Vagina (tissue), 2 donors: ENCODE measurements around the gene XRCC5. TPM values are rescaled to one million over a fixed set of nuclear protein-coding genes. Genes with fewer than 3 reads are reported as not detected.

Experiments used
- DNase-seq, 2 donors: peaks; one replicate each; pipeline ENCODE4 v3.0.0-alpha.2; 2017; ENCODE audit errors: extremely low spot score in 2 of 2
- H3K27ac ChIP-seq: fragments of 200-600 bp; sonication (generic); one replicate; pipeline ENCODE4 v1.5.1; 2019
- H3K27me3 ChIP-seq: fragments of 200-600 bp; sonication (generic); one replicate; pipeline ENCODE4 v1.5.1; 2019
- H3K36me3 ChIP-seq, 2 donors: fragments of 200-600 bp; sonication (generic); one replicate each; pipeline ENCODE4 v1.5.1; 2017 to 2019
- H3K4me1 ChIP-seq: fragments of 200-600 bp; sonication (generic); one replicate; pipeline ENCODE4 v1.5.1; 2019
- H3K4me3 ChIP-seq, 2 donors: fragments of 200-600 bp; sonication (generic); 1 replicate in 1 of 2; 2 replicates in 1 of 2; pipeline ENCODE4 v1.5.1; 2016 to 2019
- H3K9me3 ChIP-seq: fragments of 200-600 bp; sonication (generic); one replicate; pipeline ENCODE4 v1.5.1; 2019
- POLR2A ChIP-seq, 2 donors: fragments of 450-650 bp; IDR thresholded peaks; one replicate each; pipeline ENCODE4 v1.6.1; 2017; ENCODE audit warnings: antibody characterized with exemption in 2 of 2, mild to moderate bottlenecking in 2 of 2, moderate library complexity in 2 of 2
- POLR2AphosphoS5 ChIP-seq, 2 donors: sonication (generic); formaldehyde crosslinking; IDR thresholded peaks; one replicate each; pipeline ENCODE4 v1.9.0; 2017; ENCODE audit warnings: antibody characterized with exemption in 2 of 2, mild to moderate bottlenecking in 2 of 2, low read depth in 1 of 2; ENCODE audit not compliant: insufficient read depth in 1 of 2
- intact Hi-C: fragments of 100-400 bp; cut with DNase I; formaldehyde crosslinking; loops from one replicate; pipeline ENCODE4 v1.15.1; 2023
- total RNA-seq: library from RNA; depleted of rRNA; stranded (reverse); fragments of >200 nt; gene quantifications from one replicate; pipeline ENCODE4 v1.2.3, GENCODE V29; 2016
- TF ChIP-seq, protein P1 (sequence below), 3 experiments: fragments of 450-650 bp in 2 of 3; fragments of 200-600 bp in 1 of 3; sonication (generic) in 1 of 3; IDR thresholded peaks; one replicate each; pipeline ENCODE4 v1.5.1; 2017 to 2019; ENCODE audit warnings: antibody characterized with exemption in 3 of 3, mild to moderate bottlenecking in 2 of 3, moderate library complexity in 2 of 3

The XRCC5 gene
- total RNA-seq, 1 donor from 2014 or later = 118 TPM

GRCh38 chr2:216084547-216084946, 24.6 kb upstream of the XRCC5 start:
- Histone ChIP-seq H3K4me1 (no peaks in the 10 kb centered on the region), H3K9me3 (no peaks in the 10 kb centered on the region), H3K27me3 (no peaks in the 10 kb centered on the region), H3K36me3 (no peaks in the 10 kb centered on the region), H3K4me3 (no peak overlapping the region), H3K27ac (no peak overlapping the region)
- no peak for DNase-seq
- TF ChIP-seq, protein P1, sequence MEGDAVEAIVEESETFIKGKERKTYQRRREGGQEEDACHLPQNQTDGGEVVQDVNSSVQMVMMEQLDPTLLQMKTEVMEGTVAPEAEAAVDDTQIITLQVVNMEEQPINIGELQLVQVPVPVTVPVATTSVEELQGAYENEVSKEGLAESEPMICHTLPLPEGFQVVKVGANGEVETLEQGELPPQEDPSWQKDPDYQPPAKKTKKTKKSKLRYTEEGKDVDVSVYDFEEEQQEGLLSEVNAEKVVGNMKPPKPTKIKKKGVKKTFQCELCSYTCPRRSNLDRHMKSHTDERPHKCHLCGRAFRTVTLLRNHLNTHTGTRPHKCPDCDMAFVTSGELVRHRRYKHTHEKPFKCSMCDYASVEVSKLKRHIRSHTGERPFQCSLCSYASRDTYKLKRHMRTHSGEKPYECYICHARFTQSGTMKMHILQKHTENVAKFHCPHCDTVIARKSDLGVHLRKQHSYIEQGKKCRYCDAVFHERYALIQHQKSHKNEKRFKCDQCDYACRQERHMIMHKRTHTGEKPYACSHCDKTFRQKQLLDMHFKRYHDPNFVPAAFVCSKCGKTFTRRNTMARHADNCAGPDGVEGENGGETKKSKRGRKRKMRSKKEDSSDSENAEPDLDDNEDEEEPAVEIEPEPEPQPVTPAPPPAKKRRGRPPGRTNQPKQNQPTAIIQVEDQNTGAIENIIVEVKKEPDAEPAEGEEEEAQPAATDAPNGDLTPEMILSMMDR (IDR thresholded peaks at IDR 0.05) = no peak
- intact Hi-C loops = no loop called here

DNA sequence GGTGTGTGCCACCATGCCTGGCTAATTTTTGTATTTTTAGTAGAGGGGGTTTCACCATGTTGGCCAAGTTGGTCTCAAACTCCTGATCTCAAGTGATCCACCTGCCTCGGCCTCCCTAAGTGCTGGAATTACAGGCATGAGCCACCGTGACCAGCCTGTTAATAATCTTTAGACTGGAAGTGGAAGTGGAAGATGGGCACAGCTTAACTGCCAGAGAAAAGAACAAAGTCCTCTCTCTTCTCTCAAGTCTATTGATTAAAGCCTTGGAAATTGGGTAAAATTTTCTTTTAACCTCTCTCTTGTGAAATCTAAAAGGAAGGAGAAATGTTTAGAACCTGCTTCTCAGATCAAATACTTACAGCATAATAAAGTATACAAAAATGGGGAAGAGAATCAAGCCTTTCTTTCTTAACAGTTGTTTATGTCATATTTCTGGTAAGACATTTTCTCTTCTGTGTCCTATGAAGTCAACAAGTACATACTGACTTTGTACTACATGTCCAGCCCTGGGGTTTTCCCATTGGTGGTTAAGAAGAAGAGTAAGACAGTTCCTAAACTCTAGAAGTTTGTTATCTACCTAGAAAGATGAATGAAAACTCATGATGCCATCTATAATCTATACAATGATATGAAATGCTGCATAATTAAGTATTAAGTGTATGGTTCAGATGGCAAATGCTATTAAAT, 22.8 kb upstream of the XRCC5 start:
- H3K4me3 ChIP-seq = no peak overlapping the region
- intact Hi-C loops = no loop called here
- H3K36me3 ChIP-seq = no peaks in the 10 kb centered on the region
- TF ChIP-seq POLR2AphosphoS5 (IDR thresholded peaks at IDR 0.05; ENCODE audit: insufficient read depth in 1 of 2, low read depth in 1 of 2) (no peak), POLR2A (IDR thresholded peaks at IDR 0.05) (no peak)
- TF ChIP-seq, protein P1 (IDR thresholded peaks at IDR 0.05) = no peak
- no peaks in the 10 kb centered on the region for H3K9me3 ChIP-seq
- H3K4me1 ChIP-seq = no peaks in the 10 kb centered on the region
- no peaks in the 10 kb centered on the region for H3K27me3 ChIP-seq
- no peak overlapping the region for H3K27ac ChIP-seq
- no peak for DNase-seq

GRCh38 chr2:216090369-216090786, 18.8 kb upstream of the XRCC5 start:
- intact Hi-C loops = no loop called here
- Histone ChIP-seq H3K36me3 (no peaks in the 10 kb centered on the region), H3K4me1 (no peaks in the 10 kb centered on the region), H3K4me3 (no peak overlapping the region), H3K27ac (no peak overlapping the region), H3K9me3 (no peaks in the 10 kb centered on the region), H3K27me3 (no peaks in the 10 kb centered on the region)
- TF ChIP-seq, protein P1 (IDR thresholded peaks at IDR 0.05) = no peak
- no peak for TF ChIP-seq POLR2AphosphoS5 (IDR thresholded peaks at IDR 0.05; ENCODE audit: insufficient read depth in 1 of 2, low read depth in 1 of 2)
- no peak for TF ChIP-seq POLR2A (IDR thresholded peaks at IDR 0.05)
- no peak for DNase-seq

GRCh38 chr2:216092646-216093045, 16.5 kb upstream of the XRCC5 start:
- Histone ChIP-seq H3K4me1 (no peaks in the 10 kb centered on the region), H3K36me3 (no peaks in the 10 kb centered on the region), H3K4me3 (no peak overlapping the region), H3K9me3 (no peaks in the 10 kb centered on the region), H3K27me3 (no peaks in the 10 kb centered on the region), H3K27ac (no peak overlapping the region)
- no peak for DNase-seq
- intact Hi-C loops = no loop called here
- TF ChIP-seq, protein P1 (IDR thresholded peaks at IDR 0.05) = no peak
- TF ChIP-seq POLR2A (IDR thresholded peaks at IDR 0.05) (no peak), POLR2AphosphoS5 (IDR thresholded peaks at IDR 0.05; ENCODE audit: insufficient read depth in 1 of 2, low read depth in 1 of 2) (no peak)

- Histone ChIP-seq H3K4me1 (no peaks in the 10 kb centered on the region), H3K36me3 (no peaks in the 10 kb centered on the region), H3K27me3 (no peaks in the 10 kb centered on the region), H3K4me3 (no peak overlapping the region), H3K9me3 (no peaks in the 10 kb centered on the region), H3K27ac (no peak overlapping the region)
- no peak for DNase-seq
- TF ChIP-seq POLR2AphosphoS5 (IDR thresholded peaks at IDR 0.05; ENCODE audit: insufficient read depth in 1 of 2, low read depth in 1 of 2) = no peak
- TF ChIP-seq, protein P1 (IDR thresholded peaks at IDR 0.05) = no peak
- no peak for TF ChIP-seq POLR2A (IDR thresholded peaks at IDR 0.05)
- intact Hi-C loops = no loop called here
These were observed 14.4 kb upstream of the XRCC5 start for GRCh38 chr2:216094701-216095100.
